ENCODE measurements around the gene RIPK1. TPM values are rescaled to one million over a fixed set of nuclear protein-coding genes. Genes with fewer than 3 reads are reported as not detected.
A peak's percentile ranks its signal among the peaks of the same experiment; 100 is the strongest.

The RIPK1 gene
- total RNA-seq, 1 experiment from 2014 or later, result 14.8 TPM

DNA sequence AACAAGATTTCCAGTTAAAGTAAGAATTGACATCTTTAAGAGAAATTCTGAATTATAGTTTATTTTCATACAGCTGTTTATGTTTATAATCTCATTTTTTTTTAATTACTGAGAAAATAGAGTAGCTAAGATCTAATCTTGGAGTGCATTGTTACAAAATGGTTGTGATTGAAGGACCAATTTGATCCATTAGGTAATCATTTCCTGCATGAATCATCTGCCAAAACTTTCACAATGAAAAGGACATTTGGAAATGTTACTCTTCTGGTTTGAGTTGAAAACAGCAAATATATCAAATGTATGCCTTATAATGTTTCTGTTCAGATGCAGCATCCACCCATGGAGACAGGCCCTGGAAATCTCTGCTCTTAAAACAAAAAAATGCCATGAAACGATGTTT, 70.0 kb downstream of the RIPK1 start:
- POLR2A ChIA-PET (ENCODE audit: unreplicated experiment), result no interaction called here
- peak in 1 of 2 experiments; percentile 41 for DNase-seq
- Histone ChIP-seq H2AFZ (no peak overlapping the region), H3K4me3 (no peak overlapping the region), H3K27ac (no peak overlapping the region), H3K36me3 (ENCODE audit: low read depth) (peaks cover 7% of the 10 kb centered on the region; the same call in 1 of the 2 replicates), H3K4me1 (replicated peaks; ENCODE audit: insufficient read depth) (peaks cover 7% of the 10 kb centered on the region; the same call in 1 of the 2 replicates), H3F3A (ENCODE audit: insufficient read depth, low read depth) (0 out of 2 replicates have a peak, but pooled peaks cover 5% of the 10 kb centered on the region), H3K4me2 (no peak overlapping the region), H3K79me2 (ENCODE audit: low read depth) (no peaks in the 10 kb centered on the region), H3K27me3 (ENCODE audit: insufficient read depth, low read depth) (no peaks in the 10 kb centered on the region), H3K9me2 (ENCODE audit: insufficient read depth) (no peaks in the 10 kb centered on the region), H4K20me1 (ENCODE audit: insufficient read depth) (no peaks in the 10 kb centered on the region), H3K9me3 (ENCODE audit: insufficient read depth, low read depth) (no peaks in the 10 kb centered on the region)
- TF ChIP-seq, protein P1, sequence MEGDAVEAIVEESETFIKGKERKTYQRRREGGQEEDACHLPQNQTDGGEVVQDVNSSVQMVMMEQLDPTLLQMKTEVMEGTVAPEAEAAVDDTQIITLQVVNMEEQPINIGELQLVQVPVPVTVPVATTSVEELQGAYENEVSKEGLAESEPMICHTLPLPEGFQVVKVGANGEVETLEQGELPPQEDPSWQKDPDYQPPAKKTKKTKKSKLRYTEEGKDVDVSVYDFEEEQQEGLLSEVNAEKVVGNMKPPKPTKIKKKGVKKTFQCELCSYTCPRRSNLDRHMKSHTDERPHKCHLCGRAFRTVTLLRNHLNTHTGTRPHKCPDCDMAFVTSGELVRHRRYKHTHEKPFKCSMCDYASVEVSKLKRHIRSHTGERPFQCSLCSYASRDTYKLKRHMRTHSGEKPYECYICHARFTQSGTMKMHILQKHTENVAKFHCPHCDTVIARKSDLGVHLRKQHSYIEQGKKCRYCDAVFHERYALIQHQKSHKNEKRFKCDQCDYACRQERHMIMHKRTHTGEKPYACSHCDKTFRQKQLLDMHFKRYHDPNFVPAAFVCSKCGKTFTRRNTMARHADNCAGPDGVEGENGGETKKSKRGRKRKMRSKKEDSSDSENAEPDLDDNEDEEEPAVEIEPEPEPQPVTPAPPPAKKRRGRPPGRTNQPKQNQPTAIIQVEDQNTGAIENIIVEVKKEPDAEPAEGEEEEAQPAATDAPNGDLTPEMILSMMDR (conservative IDR thresholded peaks at IDR 0.05), result no peak
- TF ChIP-seq EZH2 (IDR thresholded peaks at IDR 0.05; ENCODE audit: low read depth), result no peak
- CTCF ChIA-PET, result no interaction called here
- BruUV-seq (replicated peaks), result no TSS peak
- intact Hi-C loops (cut with micrococcal nuclease; ENCODE audit: unreplicated experiment), result no loop called here

DNA sequence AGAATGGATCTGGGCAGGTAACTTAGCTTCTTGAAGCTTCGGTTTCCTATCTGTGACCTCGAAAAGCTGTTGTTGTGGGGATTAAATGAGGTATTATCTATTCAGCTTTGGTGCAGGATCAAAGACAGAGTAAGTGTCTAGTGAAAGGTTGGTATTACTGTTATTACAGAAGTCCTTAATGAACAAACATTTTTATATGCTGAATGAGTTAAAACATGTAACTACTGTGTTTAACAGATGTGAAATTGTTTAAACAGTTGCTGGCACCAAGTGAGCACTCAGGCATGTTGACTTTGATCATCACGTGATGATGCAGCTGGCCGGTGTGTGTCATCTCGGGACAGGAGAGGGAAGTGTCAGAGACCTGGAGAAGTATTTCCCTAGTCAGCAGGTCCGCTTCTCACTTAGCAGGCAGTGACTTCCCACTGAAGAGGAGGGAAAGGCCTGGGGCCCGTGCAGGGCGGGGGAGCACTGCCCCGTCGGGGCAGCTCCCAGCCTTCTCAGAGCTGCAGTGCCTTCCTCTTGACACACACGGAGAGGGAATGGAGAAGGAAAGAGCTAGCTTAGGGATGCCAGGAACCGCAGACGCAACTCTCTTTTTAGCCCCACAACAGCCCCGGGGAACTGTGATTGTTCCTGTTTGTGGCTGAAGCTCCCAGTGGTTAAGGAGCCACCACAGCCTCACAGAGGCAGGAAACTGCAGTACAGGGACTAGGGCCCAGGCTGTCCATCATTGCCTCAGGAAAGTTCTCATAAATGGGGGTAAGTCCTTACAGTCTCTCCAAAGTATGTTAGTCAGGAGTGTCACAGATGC, 71.0 kb downstream of the RIPK1 start:
- H3K27ac ChIP-seq, result no peak overlapping the region
- no peaks in the 10 kb centered on the region for H3K9me2 ChIP-seq (ENCODE audit: insufficient read depth)
- no TSS peak for BruUV-seq (replicated peaks)
- intact Hi-C loops (cut with micrococcal nuclease; ENCODE audit: unreplicated experiment), result no loop called here
- H2AFZ ChIP-seq, result no peak overlapping the region
- no peaks in the 10 kb centered on the region for H3K79me2 ChIP-seq (ENCODE audit: low read depth)
- no peaks in the 10 kb centered on the region for H3K27me3 ChIP-seq (ENCODE audit: insufficient read depth, low read depth)
- H3F3A ChIP-seq (ENCODE audit: insufficient read depth, low read depth), result 0 out of 2 replicates have a peak, but pooled peaks cover 5% of the 10 kb centered on the region
- H3K9me3 ChIP-seq (ENCODE audit: insufficient read depth, low read depth), result no peaks in the 10 kb centered on the region
- POLR2A ChIA-PET (ENCODE audit: unreplicated experiment), result no interaction called here
- TF ChIP-seq EZH2 (IDR thresholded peaks at IDR 0.05; ENCODE audit: low read depth), result no peak
- TF ChIP-seq, protein P1 (conservative IDR thresholded peaks at IDR 0.05), result no peak
- peaks cover 7% of the 10 kb centered on the region; the same call in 1 of the 2 replicates for H3K4me1 ChIP-seq (replicated peaks; ENCODE audit: insufficient read depth)
- CTCF ChIA-PET, result no interaction called here
- no peak overlapping the region for H3K4me3 ChIP-seq
- H3K36me3 ChIP-seq (ENCODE audit: low read depth), result peaks cover 7% of the 10 kb centered on the region; the same call in 1 of the 2 replicates
- no peak for DNase-seq
- H4K20me1 ChIP-seq (ENCODE audit: insufficient read depth), result no peaks in the 10 kb centered on the region
- H3K4me2 ChIP-seq, result no peak overlapping the region

DNA sequence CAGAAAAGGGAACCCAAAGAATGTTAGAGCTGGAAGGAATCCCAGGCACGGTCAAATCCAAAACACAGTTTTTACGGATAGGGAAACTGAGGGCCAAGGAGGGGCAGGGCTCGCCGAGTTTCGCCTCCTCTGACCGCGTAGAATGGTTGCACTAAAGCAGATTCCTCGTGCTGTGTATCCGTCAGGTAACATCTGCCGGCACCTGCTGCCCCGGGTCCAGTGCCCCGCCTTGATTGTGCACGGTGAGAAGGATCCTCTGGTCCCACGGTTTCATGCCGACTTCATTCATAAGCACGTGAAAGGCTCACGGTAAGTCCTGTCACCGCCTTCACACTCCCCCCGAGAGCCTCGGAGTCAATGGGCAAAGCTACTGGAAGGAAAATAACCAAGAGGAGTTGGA, 71.9 kb downstream of the RIPK1 start:
- no peaks in the 10 kb centered on the region for H3K27me3 ChIP-seq (ENCODE audit: insufficient read depth, low read depth)
- H3K4me2 ChIP-seq, result no peak overlapping the region
- peaks cover 7% of the 10 kb centered on the region; the same call in 1 of the 2 replicates for H3K4me1 ChIP-seq (replicated peaks; ENCODE audit: insufficient read depth)
- intact Hi-C loops (cut with micrococcal nuclease; ENCODE audit: unreplicated experiment), result no loop called here
- H3K79me2 ChIP-seq (ENCODE audit: low read depth), result no peaks in the 10 kb centered on the region
- BruUV-seq (replicated peaks), result no TSS peak
- no peak for DNase-seq
- H2AFZ ChIP-seq, result no peak overlapping the region
- no peak overlapping the region for H3K27ac ChIP-seq
- H3K9me2 ChIP-seq (ENCODE audit: insufficient read depth), result no peaks in the 10 kb centered on the region
- no peak overlapping the region for H3K4me3 ChIP-seq
- H3K36me3 ChIP-seq (ENCODE audit: low read depth), result peaks cover 7% of the 10 kb centered on the region; the same call in 1 of the 2 replicates
- H3K9me3 ChIP-seq (ENCODE audit: insufficient read depth, low read depth), result no peaks in the 10 kb centered on the region
- H4K20me1 ChIP-seq (ENCODE audit: insufficient read depth), result no peaks in the 10 kb centered on the region
- ChIA-PET CTCF (no interaction called here), POLR2A (ENCODE audit: unreplicated experiment) (no interaction called here)
- TF ChIP-seq, protein P1 (conservative IDR thresholded peaks at IDR 0.05), result no peak
- no peak for TF ChIP-seq EZH2 (IDR thresholded peaks at IDR 0.05; ENCODE audit: low read depth)
- 0 out of 2 replicates have a peak, but pooled peaks cover 5% of the 10 kb centered on the region for H3F3A ChIP-seq (ENCODE audit: insufficient read depth, low read depth)

Data from PC-9 (cell line).